WTC11 (cell line): ENCODE measurements around the gene GRK6. TPM values are rescaled to one million over a fixed set of nuclear protein-coding genes. Genes with fewer than 3 reads are reported as not detected.
"Not testable (repeated sequence)": the region's sequence is repeated elsewhere in the genome, so short reads cannot be mapped to it uniquely, and the experiment has no call there.

Experiments used
- ATAC-seq: fragments of 200-7000 bp; cut with Tn5 transposase; 2 replicates; pipeline ENCODE4 v1.10.0; 2021; ENCODE audit warnings: mild to moderate bottlenecking, moderate library complexity
- CTCF ChIA-PET: fragments of 300-600 bp; sonication (Branson Sonifier 250); formaldehyde crosslinking; loops from one replicate; lab custom pipeline; 2021; ENCODE audit warnings: antibody characterized with exemption; lab: Charles Lee
- POLR2A ChIA-PET: fragments of 350-600 bp; sonication (Branson Sonifier 250); formaldehyde crosslinking; loops from one replicate; lab custom pipeline; 2021; ENCODE audit warnings: antibody characterized with exemption; lab: Charles Lee
- DNase-seq: peaks from one replicate; pipeline ENCODE4 v3.0.0; 2021; ENCODE audit warnings: low spot score
- H3K27ac Mint-ChIP-seq: 2 replicates; pipeline ENCODE4 v1.8.0; 2021; ENCODE audit warnings: mixed read lengths
- H3K27me3 Mint-ChIP-seq: 2 replicates; pipeline ENCODE4 v1.8.0; 2021; ENCODE audit warnings: low read depth, mild to moderate bottlenecking, moderate library complexity, mixed read lengths
- H3K36me3 Mint-ChIP-seq: 2 replicates; pipeline ENCODE4 v1.8.0; 2021; ENCODE audit warnings: mixed read lengths
- H3K4me1 Mint-ChIP-seq: 2 replicates; pipeline ENCODE4 v1.8.0; 2022; ENCODE audit warnings: mixed read lengths
- H3K4me3 Mint-ChIP-seq: 2 replicates; pipeline ENCODE4 v1.8.0; 2021; ENCODE audit warnings: mild to moderate bottlenecking, moderate library complexity, mixed read lengths
- H3K9me3 Mint-ChIP-seq: 2 replicates; pipeline ENCODE4 v1.8.0; 2021; ENCODE audit warnings: mixed read lengths
- ARID4B ChIP-seq: sonication (generic); formaldehyde crosslinking; IDR thresholded peaks from 2 replicates; pipeline ENCODE4 v1.8.0; 2023; ENCODE audit warnings: missing genetic modification reagents, mild to moderate bottlenecking, borderline replicate concordance
- ATF2 ChIP-seq: sonication (generic); formaldehyde crosslinking; IDR thresholded peaks from 2 replicates; pipeline ENCODE4 v1.8.1; 2022; ENCODE audit warnings: low read depth, missing genetic modification reagents, borderline replicate concordance
- FOXK1 ChIP-seq: sonication (generic); formaldehyde crosslinking; IDR thresholded peaks from 2 replicates; pipeline ENCODE4 v1.8.0; 2022; ENCODE audit warnings: mild to moderate bottlenecking, moderate library complexity, missing genetic modification reagents
- IRF2 ChIP-seq: sonication (generic); formaldehyde crosslinking; IDR thresholded peaks from 2 replicates; pipeline ENCODE4 v1.8.0; 2022; ENCODE audit warnings: low read depth, missing genetic modification reagents, borderline replicate concordance
- JAZF1 ChIP-seq: fragments of 250-450 bp; sonication (Bioruptor Pico); IDR thresholded peaks from 2 replicates; pipeline ENCODE4 v1.9.0; 2021; ENCODE audit warnings: moderate library complexity, mild to moderate bottlenecking, inconsistent platforms
- NFATC4 ChIP-seq: fragments of 250-450 bp; sonication (Bioruptor Pico); IDR thresholded peaks from 2 replicates; pipeline ENCODE4 v1.9.0; 2021; ENCODE audit warnings: mild to moderate bottlenecking
- OVOL2 ChIP-seq: fragments of 250-450 bp; sonication (Bioruptor Pico); IDR thresholded peaks from 2 replicates; pipeline ENCODE4 v1.9.0; 2021; ENCODE audit warnings: mild to moderate bottlenecking, borderline replicate concordance
- RORB ChIP-seq: fragments of 250-450 bp; sonication (Bioruptor Pico); IDR thresholded peaks from 2 replicates; pipeline ENCODE4 v1.9.0; 2021; ENCODE audit warnings: mild to moderate bottlenecking
- ZNF121 ChIP-seq: sonication (generic); formaldehyde crosslinking; IDR thresholded peaks from 2 replicates; pipeline ENCODE4 v1.8.0; 2023; ENCODE audit warnings: missing genetic modification reagents
- ZNF396 ChIP-seq: fragments of 250-450 bp; sonication (Bioruptor Pico); IDR thresholded peaks from 2 replicates; pipeline ENCODE4 v1.8.0; 2021; ENCODE audit warnings: mild to moderate bottlenecking, moderate library complexity, borderline replicate concordance
- total RNA-seq: library from RNA; stranded (reverse); gene quantifications from 3 replicates; pipeline ENCODE4 v1.2.3, GENCODE V29; 2021
- TF ChIP-seq, protein P1 (sequence below): sonication (generic); formaldehyde crosslinking; IDR thresholded peaks from 2 replicates; pipeline ENCODE4 v1.8.1; 2023; ENCODE audit warnings: mild to moderate bottlenecking, missing genetic modification reagents, moderate library complexity
- TF ChIP-seq, protein P2 (sequence below): fragments of 250-450 bp; sonication (Bioruptor Pico); IDR thresholded peaks from 2 replicates; pipeline ENCODE4 v1.8.0; 2021; ENCODE audit warnings: mild to moderate bottlenecking
- TF ChIP-seq, protein P3 (sequence below): sonication (generic); formaldehyde crosslinking; IDR thresholded peaks from 2 replicates; pipeline ENCODE4 v1.8.1; 2023; ENCODE audit warnings: mild to moderate bottlenecking, missing genetic modification reagents

Gene GRK6
- total RNA-seq, 1 experiment from 2014 or later, result 69.2 TPM

GRCh38 chr5:177483994-177484901 is 57.8 kb downstream of the GRK6 start:
- Mint-ChIP-seq H3K27me3 (no peaks in the 10 kb centered on the region), H3K36me3 (peaks cover 49% of the 10 kb centered on the region), H3K9me3 (no peaks in the 10 kb centered on the region), H3K4me1 (no peaks in the 10 kb centered on the region), H3K27ac (peak overlapping the region; percentile 81), H3K4me3 (no peak overlapping the region)
- CTCF ChIA-PET, result interaction anchor here (1.3 kb wide), 1 partner anchor 94 kb away, joined by 3 read pairs; no protein-coding TSS in a partner anchor
- no peak for ATAC-seq
- no peak for TF ChIP-seq IRF2 (CRISPR knock-in tag)
- no peak for TF ChIP-seq FOXK1 (CRISPR knock-in tag)
- TF ChIP-seq NFATC4, result no peak
- TF ChIP-seq JAZF1 (CRISPR knock-in tag), result no peak
- no peak for TF ChIP-seq RORB (CRISPR knock-in tag)
- POLR2A ChIA-PET, result interaction anchor here (1.0 kb wide), 1 partner anchor 15 kb away, joined by 3 read pairs; no protein-coding TSS in a partner anchor
- DNase-seq, result no peak

- POLR2A ChIA-PET, result interaction anchor here (1.0 kb wide), 1 partner anchor 16 kb away, joined by 3 read pairs; no protein-coding TSS in a partner anchor
- peaks cover 51% of the 10 kb centered on the region for H3K36me3 Mint-ChIP-seq
- no peak overlapping the region for H3K4me3 Mint-ChIP-seq
- TF ChIP-seq ATF2 (CRISPR knock-in tag), result no peak
- TF ChIP-seq OVOL2 (CRISPR knock-in tag), result no peak
- no peak for TF ChIP-seq ZNF396
- TF ChIP-seq, protein P1, sequence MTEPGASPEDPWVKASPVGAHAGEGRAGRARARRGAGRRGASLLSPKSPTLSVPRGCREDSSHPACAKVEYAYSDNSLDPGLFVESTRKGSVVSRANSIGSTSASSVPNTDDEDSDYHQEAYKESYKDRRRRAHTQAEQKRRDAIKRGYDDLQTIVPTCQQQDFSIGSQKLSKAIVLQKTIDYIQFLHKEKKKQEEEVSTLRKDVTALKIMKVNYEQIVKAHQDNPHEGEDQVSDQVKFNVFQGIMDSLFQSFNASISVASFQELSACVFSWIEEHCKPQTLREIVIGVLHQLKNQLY, result 0 out of 2 replicates have a peak, but pooled peaks have one; percentile 39
- no peaks in the 10 kb centered on the region for H3K27me3 Mint-ChIP-seq
- no peaks in the 10 kb centered on the region for H3K9me3 Mint-ChIP-seq
- no peak for DNase-seq
- CTCF ChIA-PET, result interaction anchor here (1.3 kb wide), 2 partner anchors 27 to 94 kb away, joined by 3 to 4 read pairs; no protein-coding TSS in a partner anchor
- peak overlapping the region; percentile 81 for H3K27ac Mint-ChIP-seq
- no peak for ATAC-seq
- H3K4me1 Mint-ChIP-seq, result 0 out of 2 replicates have a peak, but pooled peaks cover 2% of the 10 kb centered on the region
These were observed 58.5 kb downstream of the GRK6 start for GRCh38 chr5:177484902-177485549.

DNA sequence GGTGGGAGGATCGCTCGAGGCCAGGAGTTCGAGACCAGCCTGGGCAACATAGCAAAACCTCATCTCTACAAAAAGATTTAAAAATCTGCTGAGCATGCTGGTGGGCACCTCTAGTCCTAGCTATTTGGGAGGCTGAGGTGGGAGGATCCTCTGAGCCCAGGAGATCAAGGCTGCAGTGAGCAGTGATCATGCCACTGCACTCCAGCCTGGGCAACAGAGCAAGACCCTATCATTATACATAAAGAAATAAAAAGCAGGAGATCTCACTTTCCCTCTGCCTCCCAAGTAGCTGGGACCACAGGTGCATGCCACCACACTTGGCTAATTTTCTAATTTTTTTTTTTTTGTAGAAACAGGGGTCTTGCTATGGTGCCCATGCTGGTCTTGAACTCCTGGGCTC is 59.3 kb downstream of the GRK6 start:
- ATAC-seq, DNase-seq, H3K4me1 Mint-ChIP-seq, H3K27ac Mint-ChIP-seq, H3K27me3 Mint-ChIP-seq, H3K9me3 Mint-ChIP-seq, H3K4me3 Mint-ChIP-seq: not testable (repeated sequence)
- CTCF ChIA-PET, result interaction anchor here (1.3 kb wide), 2 partner anchors 28 to 95 kb away, joined by 3 to 4 read pairs; no protein-coding TSS in a partner anchor
- H3K36me3 Mint-ChIP-seq, result peaks cover 53% of the 10 kb centered on the region
- peak; percentile 80; the same call in 1 of the 2 replicates for TF ChIP-seq ZNF121 (CRISPR knock-in tag)
- POLR2A ChIA-PET, result interaction anchor here (1.0 kb wide), 2 partner anchors 10 to 17 kb away, joined by 3 read pairs; no protein-coding TSS in a partner anchor

DNA sequence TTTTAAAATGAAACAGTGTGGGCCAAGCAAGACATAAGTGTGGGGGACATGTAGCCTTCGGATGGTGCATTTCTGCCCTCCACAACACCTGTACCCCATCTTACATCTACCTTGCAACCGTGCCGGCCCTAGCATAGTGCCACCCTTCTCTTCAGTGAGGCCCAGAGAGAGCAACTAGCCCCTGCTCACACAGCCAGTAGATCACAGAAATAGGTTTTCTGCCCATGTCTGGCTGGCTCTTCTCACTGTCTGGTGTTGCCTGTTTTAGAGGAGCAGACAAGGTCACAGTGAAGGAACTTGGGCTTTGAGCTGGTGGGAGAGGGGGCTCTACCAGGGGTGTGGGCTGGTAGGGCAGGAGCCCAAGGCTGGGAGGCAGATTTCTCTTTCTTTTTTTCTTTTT is 59.8 kb downstream of the GRK6 start:
- ChIA-PET POLR2A (interaction anchor here (1.0 kb wide), 1 partner anchor 9 kb away, joined by 3 read pairs; no protein-coding TSS in a partner anchor), CTCF (interaction anchor here (0.6 to 1.3 kb wide), 3 partner anchors 10 to 171 kb away, joined by 3 to 5 read pairs (median 4); no protein-coding TSS in a partner anchor)
- Mint-ChIP-seq H3K27me3 (no peaks in the 10 kb centered on the region), H3K27ac (no peak overlapping the region), H3K4me3 (no peak overlapping the region), H3K9me3 (no peaks in the 10 kb centered on the region), H3K36me3 (peaks cover 55% of the 10 kb centered on the region), H3K4me1 (peaks cover 5% of the 10 kb centered on the region)
- no peak for ATAC-seq
- no peak for DNase-seq
- TF ChIP-seq, protein P2, sequence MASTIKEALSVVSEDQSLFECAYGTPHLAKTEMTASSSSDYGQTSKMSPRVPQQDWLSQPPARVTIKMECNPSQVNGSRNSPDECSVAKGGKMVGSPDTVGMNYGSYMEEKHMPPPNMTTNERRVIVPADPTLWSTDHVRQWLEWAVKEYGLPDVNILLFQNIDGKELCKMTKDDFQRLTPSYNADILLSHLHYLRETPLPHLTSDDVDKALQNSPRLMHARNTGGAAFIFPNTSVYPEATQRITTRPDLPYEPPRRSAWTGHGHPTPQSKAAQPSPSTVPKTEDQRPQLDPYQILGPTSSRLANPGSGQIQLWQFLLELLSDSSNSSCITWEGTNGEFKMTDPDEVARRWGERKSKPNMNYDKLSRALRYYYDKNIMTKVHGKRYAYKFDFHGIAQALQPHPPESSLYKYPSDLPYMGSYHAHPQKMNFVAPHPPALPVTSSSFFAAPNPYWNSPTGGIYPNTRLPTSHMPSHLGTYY (CRISPR knock-in tag), result no peak
- TF ChIP-seq NFATC4 (no peak), ARID4B (CRISPR knock-in tag) (no peak)
- TF ChIP-seq, protein P3, sequence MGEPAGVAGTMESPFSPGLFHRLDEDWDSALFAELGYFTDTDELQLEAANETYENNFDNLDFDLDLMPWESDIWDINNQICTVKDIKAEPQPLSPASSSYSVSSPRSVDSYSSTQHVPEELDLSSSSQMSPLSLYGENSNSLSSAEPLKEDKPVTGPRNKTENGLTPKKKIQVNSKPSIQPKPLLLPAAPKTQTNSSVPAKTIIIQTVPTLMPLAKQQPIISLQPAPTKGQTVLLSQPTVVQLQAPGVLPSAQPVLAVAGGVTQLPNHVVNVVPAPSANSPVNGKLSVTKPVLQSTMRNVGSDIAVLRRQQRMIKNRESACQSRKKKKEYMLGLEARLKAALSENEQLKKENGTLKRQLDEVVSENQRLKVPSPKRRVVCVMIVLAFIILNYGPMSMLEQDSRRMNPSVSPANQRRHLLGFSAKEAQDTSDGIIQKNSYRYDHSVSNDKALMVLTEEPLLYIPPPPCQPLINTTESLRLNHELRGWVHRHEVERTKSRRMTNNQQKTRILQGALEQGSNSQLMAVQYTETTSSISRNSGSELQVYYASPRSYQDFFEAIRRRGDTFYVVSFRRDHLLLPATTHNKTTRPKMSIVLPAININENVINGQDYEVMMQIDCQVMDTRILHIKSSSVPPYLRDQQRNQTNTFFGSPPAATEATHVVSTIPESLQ (CRISPR knock-in tag), result no peak
